Measurements from ENCODE around the gene CDH15. TPM values are rescaled to one million over a fixed set of nuclear protein-coding genes. Genes with fewer than 3 reads are reported as not detected.

The CDH15 gene
- total and polyA plus RNA-seq, 2 of the 13 experiments (the other 11 are each of a cell fraction or from before 2014, with no cell fraction given) = 0.74 to 2.2 TPM

DNA sequence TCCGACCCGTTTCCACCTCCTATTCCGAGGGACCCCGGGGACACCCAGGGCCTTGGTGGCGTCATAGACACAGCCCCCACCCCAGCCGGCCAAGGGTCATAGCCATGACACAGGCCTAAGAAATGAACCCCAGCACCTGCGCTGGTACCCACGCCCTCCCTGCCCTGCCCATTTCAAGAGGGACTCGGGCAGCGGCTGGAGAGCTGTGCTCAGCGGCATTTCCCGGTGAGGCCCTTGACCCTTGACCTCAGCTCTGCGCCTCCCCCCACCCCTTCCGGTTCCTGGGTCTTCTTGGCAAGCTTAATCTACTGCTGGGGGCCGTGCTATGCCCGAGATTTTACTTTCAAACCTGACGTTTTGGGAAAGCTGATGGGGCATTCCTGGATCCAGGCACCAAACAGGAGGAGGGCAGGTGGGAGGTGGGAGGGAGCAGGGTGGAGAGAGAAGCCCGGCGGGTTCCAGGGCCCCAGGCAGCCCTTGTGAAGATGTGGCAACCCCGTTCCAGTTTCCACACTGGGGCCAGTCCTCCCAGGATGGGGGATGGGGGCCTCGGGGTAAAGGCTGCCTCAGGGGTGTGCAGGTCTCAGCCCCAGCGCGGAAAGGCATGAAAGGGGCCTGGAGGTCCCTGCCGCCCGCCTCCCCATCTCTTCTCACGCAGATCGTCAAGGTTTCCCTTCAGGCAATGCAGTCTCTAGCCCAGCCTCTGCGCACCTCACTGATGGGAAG is 28.7 kb downstream of the CDH15 start, which contains the start of gene SLC22A31 (continued):
- TF ChIP-seq, protein P1, sequence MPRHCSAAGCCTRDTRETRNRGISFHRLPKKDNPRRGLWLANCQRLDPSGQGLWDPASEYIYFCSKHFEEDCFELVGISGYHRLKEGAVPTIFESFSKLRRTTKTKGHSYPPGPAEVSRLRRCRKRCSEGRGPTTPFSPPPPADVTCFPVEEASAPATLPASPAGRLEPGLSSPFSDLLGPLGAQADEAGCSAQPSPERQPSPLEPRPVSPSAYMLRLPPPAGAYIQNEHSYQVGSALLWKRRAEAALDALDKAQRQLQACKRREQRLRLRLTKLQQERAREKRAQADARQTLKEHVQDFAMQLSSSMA (CRISPR knock-in tag; IDR thresholded peaks at IDR 0.05) = 0 out of 2 replicates have a peak, but pooled peaks have one; percentile 55
- TF ChIP-seq ARNT2 (CRISPR knock-in tag; IDR thresholded peaks at IDR 0.05; ENCODE audit: low read depth) (0 out of 2 replicates have a peak, but pooled peaks have one; percentile 7), LCORL (IDR thresholded peaks at IDR 0.05) (no peak), LCORL (CRISPR knock-in tag; IDR thresholded peaks at IDR 0.05) (peak; percentile 78), ZNF451 (CRISPR knock-in tag; IDR thresholded peaks at IDR 0.05) (peak; percentile 86), DNMT1 (CRISPR knock-in tag; IDR thresholded peaks at IDR 0.05) (no peak), ZMYM2 (CRISPR knock-in tag; IDR thresholded peaks at IDR 0.05) (no peak), ATAD3A (CRISPR knock-in tag; IDR thresholded peaks at IDR 0.05) (0 out of 2 replicates have a peak, but pooled peaks have one; percentile 11), ZNF501 (CRISPR knock-in tag; IDR thresholded peaks at IDR 0.05) (peak; percentile 72), ZNF703 (CRISPR knock-in tag; IDR thresholded peaks at IDR 0.05; ENCODE audit: borderline replicate concordance) (peak; percentile 58; the same call in 1 of the 2 replicates), ETV5 (CRISPR knock-in tag; IDR thresholded peaks at IDR 0.05; ENCODE audit: borderline replicate concordance) (peak; percentile 91), CERS6 (CRISPR knock-in tag; IDR thresholded peaks at IDR 0.05) (no peak), ZFP41 (CRISPR knock-in tag; IDR thresholded peaks at IDR 0.05; ENCODE audit: borderline replicate concordance) (0 out of 2 replicates have a peak, but pooled peaks have one; percentile 56), ZNF143 (CRISPR knock-in tag; IDR thresholded peaks at IDR 0.05) (no peak), ZNF225 (CRISPR knock-in tag; IDR thresholded peaks at IDR 0.05) (0 out of 2 replicates have a peak, but pooled peaks have one; percentile 43), KDM2A (CRISPR knock-in tag; IDR thresholded peaks at IDR 0.05; ENCODE audit: borderline replicate concordance, low read depth) (peak; percentile 37), IKZF4 (CRISPR knock-in tag; IDR thresholded peaks at IDR 0.05; ENCODE audit: borderline replicate concordance, low read depth, not compliant biosample characterization) (no peak), RCOR2 (CRISPR knock-in tag; IDR thresholded peaks at IDR 0.05) (no peak), GTF2F1 (IDR thresholded peaks at IDR 0.05; ENCODE audit: low read length) (no peak)
- TF ChIP-seq, protein P2, sequence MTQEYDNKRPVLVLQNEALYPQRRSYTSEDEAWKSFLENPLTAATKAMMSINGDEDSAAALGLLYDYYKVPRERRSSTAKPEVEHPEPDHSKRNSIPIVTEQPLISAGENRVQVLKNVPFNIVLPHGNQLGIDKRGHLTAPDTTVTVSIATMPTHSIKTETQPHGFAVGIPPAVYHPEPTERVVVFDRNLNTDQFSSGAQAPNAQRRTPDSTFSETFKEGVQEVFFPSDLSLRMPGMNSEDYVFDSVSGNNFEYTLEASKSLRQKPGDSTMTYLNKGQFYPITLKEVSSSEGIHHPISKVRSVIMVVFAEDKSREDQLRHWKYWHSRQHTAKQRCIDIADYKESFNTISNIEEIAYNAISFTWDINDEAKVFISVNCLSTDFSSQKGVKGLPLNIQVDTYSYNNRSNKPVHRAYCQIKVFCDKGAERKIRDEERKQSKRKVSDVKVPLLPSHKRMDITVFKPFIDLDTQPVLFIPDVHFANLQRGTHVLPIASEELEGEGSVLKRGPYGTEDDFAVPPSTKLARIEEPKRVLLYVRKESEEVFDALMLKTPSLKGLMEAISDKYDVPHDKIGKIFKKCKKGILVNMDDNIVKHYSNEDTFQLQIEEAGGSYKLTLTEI (CRISPR knock-in tag; conservative IDR thresholded peaks at IDR 0.05) = no peak
- TF ChIP-seq, protein P3, sequence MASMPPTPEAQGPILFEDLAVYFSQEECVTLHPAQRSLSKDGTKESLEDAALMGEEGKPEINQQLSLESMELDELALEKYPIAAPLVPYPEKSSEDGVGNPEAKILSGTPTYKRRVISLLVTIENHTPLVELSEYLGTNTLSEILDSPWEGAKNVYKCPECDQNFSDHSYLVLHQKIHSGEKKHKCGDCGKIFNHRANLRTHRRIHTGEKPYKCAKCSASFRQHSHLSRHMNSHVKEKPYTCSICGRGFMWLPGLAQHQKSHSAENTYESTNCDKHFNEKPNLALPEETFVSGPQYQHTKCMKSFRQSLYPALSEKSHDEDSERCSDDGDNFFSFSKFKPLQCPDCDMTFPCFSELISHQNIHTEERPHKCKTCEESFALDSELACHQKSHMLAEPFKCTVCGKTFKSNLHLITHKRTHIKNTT (CRISPR knock-in tag; IDR thresholded peaks at IDR 0.05) = no peak
- TF ChIP-seq, protein P4, sequence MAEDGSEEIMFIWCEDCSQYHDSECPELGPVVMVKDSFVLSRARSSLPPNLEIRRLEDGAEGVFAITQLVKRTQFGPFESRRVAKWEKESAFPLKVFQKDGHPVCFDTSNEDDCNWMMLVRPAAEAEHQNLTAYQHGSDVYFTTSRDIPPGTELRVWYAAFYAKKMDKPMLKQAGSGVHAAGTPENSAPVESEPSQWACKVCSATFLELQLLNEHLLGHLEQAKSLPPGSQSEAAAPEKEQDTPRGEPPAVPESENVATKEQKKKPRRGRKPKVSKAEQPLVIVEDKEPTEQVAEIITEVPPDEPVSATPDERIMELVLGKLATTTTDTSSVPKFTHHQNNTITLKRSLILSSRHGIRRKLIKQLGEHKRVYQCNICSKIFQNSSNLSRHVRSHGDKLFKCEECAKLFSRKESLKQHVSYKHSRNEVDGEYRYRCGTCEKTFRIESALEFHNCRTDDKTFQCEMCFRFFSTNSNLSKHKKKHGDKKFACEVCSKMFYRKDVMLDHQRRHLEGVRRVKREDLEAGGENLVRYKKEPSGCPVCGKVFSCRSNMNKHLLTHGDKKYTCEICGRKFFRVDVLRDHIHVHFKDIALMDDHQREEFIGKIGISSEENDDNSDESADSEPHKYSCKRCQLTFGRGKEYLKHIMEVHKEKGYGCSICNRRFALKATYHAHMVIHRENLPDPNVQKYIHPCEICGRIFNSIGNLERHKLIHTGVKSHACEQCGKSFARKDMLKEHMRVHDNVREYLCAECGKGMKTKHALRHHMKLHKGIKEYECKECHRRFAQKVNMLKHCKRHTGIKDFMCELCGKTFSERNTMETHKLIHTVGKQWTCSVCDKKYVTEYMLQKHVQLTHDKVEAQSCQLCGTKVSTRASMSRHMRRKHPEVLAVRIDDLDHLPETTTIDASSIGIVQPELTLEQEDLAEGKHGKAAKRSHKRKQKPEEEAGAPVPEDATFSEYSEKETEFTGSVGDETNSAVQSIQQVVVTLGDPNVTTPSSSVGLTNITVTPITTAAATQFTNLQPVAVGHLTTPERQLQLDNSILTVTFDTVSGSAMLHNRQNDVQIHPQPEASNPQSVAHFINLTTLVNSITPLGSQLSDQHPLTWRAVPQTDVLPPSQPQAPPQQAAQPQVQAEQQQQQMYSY (CRISPR knock-in tag; IDR thresholded peaks at IDR 0.05) = peak; percentile 67; the same call in 1 of the 2 replicates
